ENCODE data around the gene PSMB8.
A peak's percentile ranks its signal among the peaks of the same experiment; 100 is the strongest.

Gene PSMB8

DNA sequence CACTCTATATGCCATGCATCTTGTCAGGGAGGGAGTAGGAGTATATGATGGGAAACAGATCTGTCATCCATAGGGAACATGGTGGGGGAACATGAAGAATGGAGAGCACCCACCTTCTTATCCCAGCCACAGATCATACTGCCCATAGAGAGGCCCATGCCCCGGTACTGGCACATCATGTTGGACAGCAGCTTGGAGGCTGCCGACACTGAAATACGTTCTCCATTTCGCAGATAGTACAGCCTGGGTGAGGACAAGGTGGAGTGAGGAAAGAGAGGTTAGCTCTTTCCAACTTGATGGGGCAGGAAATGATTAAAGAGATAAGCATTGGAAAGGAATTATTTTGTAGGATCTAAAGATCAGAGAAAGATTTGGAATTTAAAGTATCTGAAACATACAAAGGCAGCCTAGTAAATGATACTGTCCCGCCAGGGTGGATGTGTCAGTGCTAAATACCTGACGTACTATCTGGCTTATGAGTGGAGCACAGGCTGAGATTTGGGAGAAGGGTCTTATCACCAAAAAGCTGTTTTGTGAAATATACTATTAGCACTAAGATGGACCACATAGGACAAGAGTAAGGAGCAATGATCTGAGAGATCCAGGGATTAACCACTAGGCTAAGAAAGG lies 1.7 kb downstream of the PSMB8 start:
- no peak for DNase-seq (ENCODE audit: low read depth, low spot score)
- H3K4me3 ChIP-seq (ENCODE audit: low read length): 0 out of 2 replicates have a peak overlapping the region, but pooled peaks have one; percentile 74

- H3K4me3 ChIP-seq (ENCODE audit: low read length): peak overlapping the region; percentile 21
- DNase-seq (ENCODE audit: low read depth, low spot score): peak; percentile 74
These were observed 3.1 kb downstream of the PSMB8 start for GRCh38 chr6:32840604-32841246.

DNA sequence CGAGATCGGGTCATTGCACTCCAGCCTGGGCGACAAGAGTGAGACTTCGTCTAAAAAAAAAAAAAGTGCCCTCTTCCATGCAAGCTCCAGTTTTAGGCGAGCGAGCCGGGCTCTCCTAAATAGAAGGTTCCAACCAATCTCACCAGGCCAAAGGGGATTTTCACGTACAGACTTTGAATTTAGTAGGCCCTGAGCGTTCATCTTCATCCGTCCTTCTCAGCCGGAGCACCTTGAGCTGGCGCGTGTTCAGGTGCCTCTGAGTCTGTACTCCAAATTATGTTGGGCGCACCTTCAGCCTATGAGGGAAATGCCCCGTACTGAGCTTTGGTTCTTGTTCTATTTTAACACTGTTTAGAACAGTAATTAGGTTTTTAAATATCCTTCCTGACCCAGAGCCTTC lies 4.5 kb downstream of the PSMB8 start:
- no peak for DNase-seq (ENCODE audit: low read depth, low spot score)
- no peak overlapping the region for H3K4me3 ChIP-seq (ENCODE audit: low read length)

DNA sequence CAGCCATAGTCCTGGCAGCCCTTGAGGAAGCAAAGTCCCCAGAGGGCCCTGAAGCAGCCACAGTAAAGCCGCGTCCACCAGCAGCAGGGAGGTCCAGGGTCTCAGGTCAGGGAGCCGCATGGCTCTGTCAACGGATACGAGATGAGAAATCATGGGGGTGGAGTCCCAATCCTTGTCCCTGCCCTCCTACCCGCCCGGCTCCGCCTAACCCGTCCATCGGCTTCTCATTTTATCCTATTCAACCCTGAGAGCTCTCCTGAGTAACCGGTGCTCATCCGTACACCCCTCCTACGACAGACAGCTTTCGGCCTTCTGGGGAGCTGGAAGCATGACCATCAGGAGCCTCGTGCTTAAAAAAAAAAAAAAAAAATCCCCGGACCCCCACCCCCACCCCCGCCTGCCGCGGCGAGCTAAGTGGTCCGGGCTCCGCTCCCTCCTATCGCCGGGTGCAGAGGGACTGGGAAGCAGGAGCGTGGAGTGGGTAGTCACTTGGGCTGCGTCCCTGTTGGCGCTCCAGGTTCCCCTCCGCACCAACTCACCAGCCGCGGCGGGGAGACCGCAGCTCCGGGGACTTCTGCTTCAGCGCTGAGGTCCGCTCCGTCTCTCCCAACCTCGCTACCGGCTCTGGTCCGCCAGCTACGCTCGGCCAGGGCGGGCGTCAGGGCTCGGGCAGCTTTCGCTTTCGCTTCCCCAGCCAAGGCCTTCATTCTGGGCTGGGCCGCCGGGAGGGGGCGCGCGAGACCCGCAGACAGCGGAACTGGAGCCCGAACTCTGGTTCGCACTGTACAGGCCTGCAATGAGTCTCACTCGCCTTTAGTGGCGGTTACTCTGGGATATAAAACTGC lies 5.5 kb downstream of the PSMB8 start, which contains the start of gene TAP2:
Gene TAP2 (minus strand): TSS at position 626 of the 845 bp plus-strand sequence. CDS start 506 bp downstream, at position 120.
- peak; percentile 82 for DNase-seq (ENCODE audit: low read depth, low spot score)
- H3K4me3 ChIP-seq (ENCODE audit: low read length): peak within 1 kb of the TSS; percentile 84

- DNase-seq (ENCODE audit: low read depth, low spot score): no peak
- H3K4me3 ChIP-seq (ENCODE audit: low read length): peak overlapping the region; percentile 84
These were observed 6.2 kb downstream of the PSMB8 start for GRCh38 chr6:32837651-32838113.

DNA sequence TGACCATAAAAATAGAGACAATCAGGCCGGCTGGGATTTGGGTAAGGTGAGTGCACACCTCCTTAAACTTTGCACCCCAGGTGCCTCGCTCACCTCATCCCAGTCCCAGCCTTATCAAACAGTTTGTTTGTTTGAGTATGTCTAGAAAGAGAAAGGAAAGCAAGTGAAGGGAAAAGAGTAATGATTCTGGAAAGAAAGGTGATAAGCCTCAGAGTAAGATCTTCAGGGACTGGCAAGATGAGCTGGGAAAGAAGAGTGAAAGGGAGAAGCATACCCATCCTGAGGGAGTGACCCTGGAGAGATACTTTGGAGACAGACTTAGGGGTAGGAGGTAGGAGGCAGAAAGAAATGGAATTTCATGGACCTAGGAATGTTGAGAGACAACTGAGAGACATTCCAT lies 7.0 kb downstream of the PSMB8 start:
- H3K4me3 ChIP-seq (ENCODE audit: low read length): no peak overlapping the region
- no peak for DNase-seq (ENCODE audit: low read depth, low spot score)

- H3K4me3 ChIP-seq (ENCODE audit: low read length): no peak overlapping the region
- no peak for DNase-seq (ENCODE audit: low read depth, low spot score)
These were observed 8.5 kb downstream of the PSMB8 start for GRCh38 chr6:32835167-32835893.

DNA sequence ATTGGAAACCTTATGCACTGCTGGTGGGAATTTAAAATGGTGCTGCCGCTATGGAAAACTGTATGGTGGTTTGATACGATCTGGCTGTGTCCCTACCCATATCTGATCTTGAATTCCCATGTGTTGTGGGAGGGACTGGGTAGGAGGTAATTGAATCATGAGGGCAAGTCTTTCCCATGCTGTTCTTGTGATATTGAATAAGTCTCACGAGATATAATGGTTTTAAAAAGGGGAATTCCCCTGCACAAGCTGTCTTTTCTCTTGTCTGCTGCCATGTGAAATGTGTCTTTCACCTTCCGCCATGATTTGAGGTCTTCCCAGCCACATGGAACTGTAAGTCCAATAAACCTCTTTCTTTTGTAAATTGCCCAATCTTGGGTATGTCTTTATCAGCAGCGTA lies 10.2 kb downstream of the PSMB8 start:
- H3K4me3 ChIP-seq (ENCODE audit: low read length): no peak overlapping the region
- no peak for DNase-seq (ENCODE audit: low read depth, low spot score)

GRCh38 chr6:32832535-32832934 lies 11.3 kb downstream of the PSMB8 start:
- no peak overlapping the region for H3K4me3 ChIP-seq (ENCODE audit: low read length)
- no peak for DNase-seq (ENCODE audit: low read depth, low spot score)

DNA sequence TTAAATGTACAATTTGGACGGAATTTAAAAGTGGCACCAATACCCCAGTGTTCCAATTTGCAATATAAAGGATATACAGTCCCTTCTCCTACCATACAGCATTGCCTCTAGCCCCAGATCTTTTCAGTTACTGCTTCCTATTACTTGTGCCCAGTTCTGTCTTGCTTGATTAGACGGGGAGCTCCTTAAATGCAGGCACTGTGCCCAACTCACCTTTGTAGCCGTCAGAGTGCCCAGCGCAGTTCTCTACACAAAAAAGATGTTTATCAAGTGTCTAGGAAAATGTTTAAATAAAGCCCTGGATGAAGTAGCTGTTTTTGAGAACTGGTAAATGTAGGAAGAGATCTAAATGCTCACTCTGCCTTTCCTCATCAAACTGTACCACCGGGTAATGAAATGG lies 12.9 kb downstream of the PSMB8 start:
- H3K4me3 ChIP-seq (ENCODE audit: low read length): no peak overlapping the region
- DNase-seq (ENCODE audit: low read depth, low spot score): no peak

- H3K4me3 ChIP-seq (ENCODE audit: low read length): no peak overlapping the region
- no peak for DNase-seq (ENCODE audit: low read depth, low spot score)
These were observed 13.8 kb downstream of the PSMB8 start for GRCh38 chr6:32830017-32830416.

DNA sequence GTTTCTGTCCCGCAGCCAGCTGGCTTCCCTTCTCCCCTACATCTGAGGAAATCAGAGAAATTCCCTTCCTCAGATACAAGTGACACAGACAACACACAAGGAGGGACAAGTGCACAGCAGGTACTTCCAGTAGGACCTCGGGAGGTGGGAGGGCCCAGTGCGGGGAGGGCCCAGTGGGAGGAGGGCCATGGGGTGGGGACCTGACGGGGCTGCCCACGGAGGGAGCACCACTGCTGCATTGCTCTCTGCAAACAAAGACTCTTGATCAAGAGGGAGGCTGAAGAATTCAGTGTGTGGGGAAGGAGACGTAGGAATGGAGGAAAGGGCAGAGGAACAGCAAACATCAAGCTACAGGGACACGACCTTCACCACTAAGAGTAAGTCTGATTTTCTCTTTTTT lies 14.4 kb downstream of the PSMB8 start:
- DNase-seq (ENCODE audit: low read depth, low spot score): no peak
- no peak overlapping the region for H3K4me3 ChIP-seq (ENCODE audit: low read length)

DNA sequence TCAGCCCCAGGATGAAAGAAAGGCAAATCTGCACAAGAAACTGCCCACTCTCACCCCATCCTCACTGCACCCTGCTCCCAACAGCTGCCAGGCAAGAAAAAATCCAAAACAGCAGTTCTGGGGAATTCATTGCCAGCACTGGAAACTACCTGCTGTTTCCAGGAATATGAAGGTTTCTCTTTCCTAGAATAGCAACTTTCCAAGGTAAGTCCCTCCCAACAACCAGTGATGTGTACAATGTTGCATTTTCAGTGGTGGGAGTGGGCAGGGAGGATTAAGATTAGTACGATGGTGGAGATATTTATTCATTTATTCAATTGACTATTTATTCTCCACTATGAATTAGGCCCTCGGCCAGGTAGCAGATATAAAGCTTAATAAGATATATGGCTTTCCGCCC lies 16.8 kb downstream of the PSMB8 start:
- DNase-seq (ENCODE audit: low read depth, low spot score): no peak
- no peak overlapping the region for H3K4me3 ChIP-seq (ENCODE audit: low read length)

GRCh38 chr6:32825966-32826365 lies 17.9 kb downstream of the PSMB8 start:
- no peak for DNase-seq (ENCODE audit: low read depth, low spot score)
- no peak overlapping the region for H3K4me3 ChIP-seq (ENCODE audit: low read length)

DNA sequence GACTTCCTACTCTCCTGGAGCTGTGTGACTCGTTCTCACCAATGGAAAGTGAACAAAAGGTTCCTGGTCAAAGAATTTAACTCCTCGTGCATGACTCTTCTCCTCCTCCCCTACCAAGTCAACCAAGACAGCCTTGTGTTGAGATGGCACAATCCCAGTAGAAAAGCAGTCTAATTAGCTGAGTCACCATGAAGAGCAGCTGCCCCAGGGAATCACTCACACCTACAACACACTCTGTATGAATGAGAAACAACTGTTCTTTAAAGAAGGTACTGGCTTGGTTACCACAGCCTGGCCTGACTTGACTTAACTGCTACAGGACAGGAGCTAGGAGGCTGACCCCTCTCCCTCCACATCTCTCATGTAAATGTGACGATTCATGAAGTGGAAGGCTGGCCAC lies 24.1 kb downstream of the PSMB8 start:
- H3K4me3 ChIP-seq (ENCODE audit: low read length): no peak overlapping the region
- DNase-seq (ENCODE audit: low read depth, low spot score): no peak

GRCh38 chr6:32818867-32819266 lies 25.0 kb downstream of the PSMB8 start:
- no peak for DNase-seq (ENCODE audit: low read depth, low spot score)
- no peak overlapping the region for H3K4me3 ChIP-seq (ENCODE audit: low read length)

- peak; percentile 30 for DNase-seq (ENCODE audit: low read depth, low spot score)
- no peak within 1 kb of the TSS for H3K4me3 ChIP-seq (ENCODE audit: low read length)
These were observed 27.1 kb downstream of the PSMB8 start, which contains the start of gene HLA-DOB for GRCh38 chr6:32816746-32817204. Gene HLA-DOB, minus strand, starts transcription at chr6:32817002. Its CDS starts 51 bp downstream, at chr6:32816951.

GRCh38 chr6:32815996-32816395 lies 27.9 kb downstream of the PSMB8 start:
- H3K4me3 ChIP-seq (ENCODE audit: low read length): no peak overlapping the region
- DNase-seq (ENCODE audit: low read depth, low spot score): no peak

- DNase-seq (ENCODE audit: low read depth, low spot score): no peak
- H3K4me3 ChIP-seq (ENCODE audit: low read length): no peak overlapping the region
These were observed 28.7 kb downstream of the PSMB8 start for GRCh38 chr6:32815115-32815514.

Data from Jurkat, Clone E6-1 (cell line).